DND-41 (cell line): ENCODE measurements around the gene ZNF248.

Experiments used
- EZH2 ChIP-seq: IDR thresholded peaks from 3 replicates; pipeline ENCODE4 v1.6.1; 2012; ENCODE audit warnings: borderline replicate concordance, low read depth, mild to moderate bottlenecking, moderate library complexity, low read length, inconsistent platforms; ENCODE audit not compliant: severe bottlenecking
- TF ChIP-seq, protein P1 (sequence below): IDR thresholded peaks from 2 replicates; pipeline ENCODE4 v1.5.1; 2012; ENCODE audit warnings: borderline replicate concordance, low read length, moderate library complexity, mild to moderate bottlenecking; ENCODE audit not compliant: poor library complexity, severe bottlenecking; ENCODE audit errors: extremely low read depth

DNA sequence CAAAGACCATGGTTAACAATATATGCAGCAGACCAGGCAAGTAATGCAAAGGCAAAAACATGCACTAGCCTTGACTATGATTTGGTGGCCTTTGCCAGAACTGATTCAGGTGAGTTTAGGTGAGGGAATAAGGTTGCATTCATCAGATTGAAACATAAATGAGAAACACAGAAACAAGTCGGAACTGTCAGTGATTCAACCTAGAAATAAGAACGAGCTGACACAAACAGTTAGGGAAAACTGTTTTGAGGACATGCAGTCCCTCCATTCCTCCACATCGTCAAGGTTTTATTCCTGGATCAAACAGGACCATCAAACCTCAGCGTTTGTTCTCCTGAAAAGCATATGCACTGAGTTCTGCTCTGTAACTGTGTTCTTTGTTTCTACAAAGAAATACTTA lies 1.8 kb downstream of the ZNF248 start:
- TF ChIP-seq, protein P1, sequence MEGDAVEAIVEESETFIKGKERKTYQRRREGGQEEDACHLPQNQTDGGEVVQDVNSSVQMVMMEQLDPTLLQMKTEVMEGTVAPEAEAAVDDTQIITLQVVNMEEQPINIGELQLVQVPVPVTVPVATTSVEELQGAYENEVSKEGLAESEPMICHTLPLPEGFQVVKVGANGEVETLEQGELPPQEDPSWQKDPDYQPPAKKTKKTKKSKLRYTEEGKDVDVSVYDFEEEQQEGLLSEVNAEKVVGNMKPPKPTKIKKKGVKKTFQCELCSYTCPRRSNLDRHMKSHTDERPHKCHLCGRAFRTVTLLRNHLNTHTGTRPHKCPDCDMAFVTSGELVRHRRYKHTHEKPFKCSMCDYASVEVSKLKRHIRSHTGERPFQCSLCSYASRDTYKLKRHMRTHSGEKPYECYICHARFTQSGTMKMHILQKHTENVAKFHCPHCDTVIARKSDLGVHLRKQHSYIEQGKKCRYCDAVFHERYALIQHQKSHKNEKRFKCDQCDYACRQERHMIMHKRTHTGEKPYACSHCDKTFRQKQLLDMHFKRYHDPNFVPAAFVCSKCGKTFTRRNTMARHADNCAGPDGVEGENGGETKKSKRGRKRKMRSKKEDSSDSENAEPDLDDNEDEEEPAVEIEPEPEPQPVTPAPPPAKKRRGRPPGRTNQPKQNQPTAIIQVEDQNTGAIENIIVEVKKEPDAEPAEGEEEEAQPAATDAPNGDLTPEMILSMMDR: no peak
- no peak for TF ChIP-seq EZH2
